ENCODE data around the gene MAPK1IP1L. TPM values are rescaled to one million over a fixed set of nuclear protein-coding genes. Genes with fewer than 3 reads are reported as not detected.
A peak's percentile ranks its signal among the peaks of the same experiment; 100 is the strongest.
"Not testable (repeated sequence)": the region's sequence is repeated elsewhere in the genome, so short reads cannot be mapped to it uniquely, and the experiment has no call there.

Gene MAPK1IP1L
- total RNA-seq (2014; rRNA removed; shearing (Covaris generic)) = 81.3 and 137 TPM in 2 replicates

GRCh38 chr14:55051423-55052268 is at the start of gene MAPK1IP1L:
Gene MAPK1IP1L (plus strand): TSS chr14:55051647. CDS start chr14:55061684, 10,037 bp downstream.
- DNase-seq (ENCODE audit: low spot score) = peak; percentile 84

- DNase-seq (ENCODE audit: low spot score) = no peak
These were observed 46.4 kb upstream of the MAPK1IP1L start for GRCh38 chr14:55005071-55005470.

- no peak for DNase-seq (ENCODE audit: low spot score)
These were observed 36.4 kb upstream of the MAPK1IP1L start for GRCh38 chr14:55015006-55015405.

- no peak for DNase-seq (ENCODE audit: low spot score)
These were observed 31.4 kb upstream of the MAPK1IP1L start for GRCh38 chr14:55019968-55020554.

- DNase-seq (ENCODE audit: low spot score) = not testable (repeated sequence)
These were observed 27.1 kb upstream of the MAPK1IP1L start for GRCh38 chr14:55024365-55024764.

- DNase-seq (ENCODE audit: low spot score) = no peak
These were observed 25.5 kb upstream of the MAPK1IP1L start for GRCh38 chr14:55025948-55026347.

- no peak for DNase-seq (ENCODE audit: low spot score)
These were observed 25.0 kb upstream of the MAPK1IP1L start for GRCh38 chr14:55026441-55026792.

- DNase-seq (ENCODE audit: low spot score) = peak; percentile 93
These were observed 24.5 kb upstream of the MAPK1IP1L start, which contains the start of the genes SOCS4 and WDHD1 for GRCh38 chr14:55026793-55027561. Gene SOCS4 (plus strand): TSS chr14:55027236. CDS start chr14:55043042, 15,806 bp downstream. Gene WDHD1 (minus strand): TSS chr14:55027099. CDS start chr14:55026787, 312 bp downstream.

GRCh38 chr14:55028066-55028465 is 23.4 kb upstream of the MAPK1IP1L start:
- no peak for DNase-seq (ENCODE audit: low spot score)

- no peak for DNase-seq (ENCODE audit: low spot score)
These were observed 23.0 kb upstream of the MAPK1IP1L start for GRCh38 chr14:55028476-55028875.

GRCh38 chr14:55031190-55031589 is 20.3 kb upstream of the MAPK1IP1L start:
- no peak for DNase-seq (ENCODE audit: low spot score)

- not testable (repeated sequence) for DNase-seq (ENCODE audit: low spot score)
These were observed 13.5 kb upstream of the MAPK1IP1L start for GRCh38 chr14:55037995-55038394.

GRCh38 chr14:55038708-55039107 is 12.7 kb upstream of the MAPK1IP1L start:
- DNase-seq (ENCODE audit: low spot score) = no peak

- DNase-seq (ENCODE audit: low spot score) = no peak
These were observed 7.9 kb upstream of the MAPK1IP1L start for GRCh38 chr14:55043528-55043927.

- no peak for DNase-seq (ENCODE audit: low spot score)
These were observed 6.4 kb upstream of the MAPK1IP1L start for GRCh38 chr14:55045087-55045486.

GRCh38 chr14:55047301-55048053 is 4.0 kb upstream of the MAPK1IP1L start:
- no peak for DNase-seq (ENCODE audit: low spot score)

- DNase-seq (ENCODE audit: low spot score) = no peak
These were observed 2.5 kb upstream of the MAPK1IP1L start for GRCh38 chr14:55048900-55049436.

GRCh38 chr14:55051165-55051422 is 353 bp upstream of the MAPK1IP1L start:
- DNase-seq (ENCODE audit: low spot score) = no peak

- DNase-seq (ENCODE audit: low spot score) = no peak
These were observed 953 bp downstream of the MAPK1IP1L start for GRCh38 chr14:55052269-55052930.

GRCh38 chr14:55053018-55053417 is 1.6 kb downstream of the MAPK1IP1L start:
- no peak for DNase-seq (ENCODE audit: low spot score)

GRCh38 chr14:55053500-55053899 is 2.1 kb downstream of the MAPK1IP1L start:
- DNase-seq (ENCODE audit: low spot score) = no peak

All from H4 (cell line).